Keratinocyte (primary cell): ENCODE results near the gene YLPM1. TPM values are rescaled to one million over a fixed set of nuclear protein-coding genes. Genes with fewer than 3 reads are reported as not detected.

Source experiments
- DNase-seq: peaks from one replicate; pipeline ENCODE4 v3.0.0-alpha.2; 2011; ENCODE audit warnings: low read depth, missing footprints, low spot score
- FAIRE-seq: peaks from 2 replicates; lab custom pipeline; 2011; peaks lifted over from hg19 to GRCh38; lab: Jason Lieb, UNC
- H2AFZ ChIP-seq: 2 replicates; pipeline ENCODE4 v1.6.0; 2012; ENCODE audit warnings: low read length, control low read depth, inconsistent platforms; ENCODE audit not compliant: control insufficient read depth
- H3K27ac ChIP-seq: 2 replicates; pipeline ENCODE4 v1.5.1; 2011; ENCODE audit warnings: low read length; ENCODE audit not compliant: control insufficient read depth, insufficient read depth
- H3K27me3 ChIP-seq: 3 replicates; pipeline ENCODE4 v1.6.0; 2011; ENCODE audit warnings: low read length; ENCODE audit not compliant: control insufficient read depth, insufficient read depth; ENCODE audit errors: extremely low read depth
- H3K36me3 ChIP-seq, 2 experiments: 2 replicates in 1 of 2; 3 replicates in 1 of 2; pipeline ENCODE4 v1.5.1; 2011; ENCODE audit warnings: low read length in 2 of 2, mild to moderate bottlenecking in 1 of 2; ENCODE audit not compliant: control insufficient read depth in 2 of 2, insufficient read depth in 2 of 2; ENCODE audit errors: extremely low read depth in 1 of 2
- H3K4me1 ChIP-seq: 3 replicates; pipeline ENCODE4 v1.5.1; 2011; ENCODE audit warnings: low read length; ENCODE audit not compliant: control insufficient read depth, insufficient read depth; ENCODE audit errors: extremely low read depth
- H3K4me2 ChIP-seq: 3 replicates; pipeline ENCODE4 v1.6.0; 2011; ENCODE audit warnings: low read depth, low read length; ENCODE audit not compliant: control insufficient read depth, insufficient read depth; ENCODE audit errors: extremely low read depth
- H3K4me3 ChIP-seq, 3 experiments: fragments of 200-600 bp in 1 of 3; sonication (generic) in 1 of 3; 2 replicates in 2 of 3; 3 replicates in 1 of 3; pipeline ENCODE4 v1.5.1; 2011 to 2016; ENCODE audit warnings: low read length in 3 of 3, mild to moderate bottlenecking in 3 of 3, control low read depth in 2 of 3, inconsistent platforms in 1 of 3, low read depth in 1 of 3, mixed read lengths in 1 of 3, mixed run types in 1 of 3, moderate library complexity in 1 of 3; ENCODE audit not compliant: control insufficient read depth in 2 of 3, insufficient read depth in 2 of 3; ENCODE audit errors: extremely low read depth in 1 of 3
- H3K79me2 ChIP-seq: 2 replicates; pipeline ENCODE4 v1.6.0; 2012; ENCODE audit warnings: low read length; ENCODE audit not compliant: control insufficient read depth, insufficient read depth
- H3K9ac ChIP-seq: 3 replicates; pipeline ENCODE4 v1.6.0; 2011; ENCODE audit warnings: low read length; ENCODE audit not compliant: control insufficient read depth, insufficient read depth; ENCODE audit errors: extremely low read depth
- H3K9me1 ChIP-seq: 3 replicates; pipeline ENCODE4 v1.6.0; 2011; ENCODE audit warnings: low read length; ENCODE audit not compliant: control insufficient read depth, insufficient read depth; ENCODE audit errors: extremely low read depth
- H3K9me3 ChIP-seq: 2 replicates; pipeline ENCODE4 v1.5.1; 2012; ENCODE audit warnings: low read depth, low read length; ENCODE audit not compliant: control insufficient read depth
- H4K20me1 ChIP-seq: 3 replicates; pipeline ENCODE4 v1.6.0; 2011; ENCODE audit warnings: low read length; ENCODE audit not compliant: control insufficient read depth, insufficient read depth; ENCODE audit errors: extremely low read depth
- EZH2 ChIP-seq: IDR thresholded peaks from one replicate; pipeline ENCODE4 v1.6.1; 2012; ENCODE audit warnings: inconsistent platforms, mild to moderate bottlenecking, low read length, moderate library complexity
- dilution Hi-C: fragments of 300-500 bp; cut with MboI; formaldehyde crosslinking; loops from one replicate; pipeline ENCODE4 v1.7.0; 2020; ENCODE audit warnings: low sequenced_read_pairs; ENCODE audit not compliant: extremely low pct_ligation_motif_present
- polyA plus RNA-seq, 5 experiments: library from polyadenylated mRNA; depleted of rRNA in 3 of 5; stranded (reverse) in 3 of 5; stranded (forward) in 1 of 5; unstranded in 1 of 5; fragments of >200 nt; gene quantifications; 1 replicate in 1 of 5; 2 replicates in 3 of 5; 3 replicates in 1 of 5; pipeline versions ENCODE4 v1.2.1 to v1.2.3, GENCODE V29; 2011 to 2012; ENCODE audit warnings: missing spikeins in 2 of 5, low read depth in 1 of 5, low replicate concordance in 1 of 5
- TF ChIP-seq, protein P1 (sequence below), 3 experiments: IDR thresholded peaks in 1 of 3; conservative IDR thresholded peaks in 1 of 3; optimal IDR thresholded peaks in 1 of 3; 2 replicates in 2 of 3; 3 replicates in 1 of 3; pipeline versions ENCODE3 to v1.5.1; 2011; ENCODE audit warnings: low read length in 3 of 3, mild to moderate bottlenecking in 3 of 3, moderate library complexity in 2 of 3, control low read depth in 1 of 3, inconsistent platforms in 1 of 3; ENCODE audit not compliant: insufficient read depth in 2 of 3; ENCODE audit errors: extremely low read depth in 1 of 3

YLPM1 gene
- polyA plus RNA-seq, 1 donor (not counting 4 experiments of a cell fraction or from before 2014, with no cell fraction given): 10.0 TPM

- dilution Hi-C loops: no loop called here
- no peak for FAIRE-seq
Measured at GRCh38 chr14:74855945-74856344, 92.8 kb downstream of the YLPM1 start.

GRCh38 chr14:74856366-74856765 lies 93.2 kb downstream of the YLPM1 start:
- H3K9me1 ChIP-seq: no peaks in the 10 kb centered on the region
- H3K4me2 ChIP-seq: no peak overlapping the region
- H3K9me3 ChIP-seq: no peaks in the 10 kb centered on the region
- H3K27ac ChIP-seq: no peak overlapping the region
- no peaks in the 10 kb centered on the region for H4K20me1 ChIP-seq
- H3K4me1 ChIP-seq: no peaks in the 10 kb centered on the region
- FAIRE-seq: no peak
- H3K27me3 ChIP-seq: no peaks in the 10 kb centered on the region
- no peak overlapping the region for H3K9ac ChIP-seq
- TF ChIP-seq EZH2: no peak
- TF ChIP-seq, protein P1, sequence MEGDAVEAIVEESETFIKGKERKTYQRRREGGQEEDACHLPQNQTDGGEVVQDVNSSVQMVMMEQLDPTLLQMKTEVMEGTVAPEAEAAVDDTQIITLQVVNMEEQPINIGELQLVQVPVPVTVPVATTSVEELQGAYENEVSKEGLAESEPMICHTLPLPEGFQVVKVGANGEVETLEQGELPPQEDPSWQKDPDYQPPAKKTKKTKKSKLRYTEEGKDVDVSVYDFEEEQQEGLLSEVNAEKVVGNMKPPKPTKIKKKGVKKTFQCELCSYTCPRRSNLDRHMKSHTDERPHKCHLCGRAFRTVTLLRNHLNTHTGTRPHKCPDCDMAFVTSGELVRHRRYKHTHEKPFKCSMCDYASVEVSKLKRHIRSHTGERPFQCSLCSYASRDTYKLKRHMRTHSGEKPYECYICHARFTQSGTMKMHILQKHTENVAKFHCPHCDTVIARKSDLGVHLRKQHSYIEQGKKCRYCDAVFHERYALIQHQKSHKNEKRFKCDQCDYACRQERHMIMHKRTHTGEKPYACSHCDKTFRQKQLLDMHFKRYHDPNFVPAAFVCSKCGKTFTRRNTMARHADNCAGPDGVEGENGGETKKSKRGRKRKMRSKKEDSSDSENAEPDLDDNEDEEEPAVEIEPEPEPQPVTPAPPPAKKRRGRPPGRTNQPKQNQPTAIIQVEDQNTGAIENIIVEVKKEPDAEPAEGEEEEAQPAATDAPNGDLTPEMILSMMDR (optimal IDR thresholded peaks at IDR 0.05 in 1 of 3, IDR thresholded peaks at IDR 0.05 in 1 of 3, conservative IDR thresholded peaks at IDR 0.05 in 1 of 3; ENCODE audit: extremely low read depth in 1 of 3, insufficient read depth in 2 of 3, low read length in 3 of 3): no peak
- H3K79me2 ChIP-seq: no peaks in the 10 kb centered on the region
- H3K4me3 ChIP-seq: no peak overlapping the region
- no peak for DNase-seq
- H2AFZ ChIP-seq: no peak overlapping the region
- no peaks in the 10 kb centered on the region for H3K36me3 ChIP-seq
- dilution Hi-C loops: no loop called here

More at GRCh38 chr14:74855945-74856344, 92.8 kb downstream of the YLPM1 start:
- no peak overlapping the region for H3K4me2 ChIP-seq
- no peaks in the 10 kb centered on the region for H3K27me3 ChIP-seq
- no peaks in the 10 kb centered on the region for H3K36me3 ChIP-seq
- peaks cover 1% of the 10 kb centered on the region for H3K4me1 ChIP-seq
- H3K27ac ChIP-seq: no peak overlapping the region
- TF ChIP-seq, protein P1 (optimal IDR thresholded peaks at IDR 0.05 in 1 of 3, IDR thresholded peaks at IDR 0.05 in 1 of 3, conservative IDR thresholded peaks at IDR 0.05 in 1 of 3; ENCODE audit: extremely low read depth in 1 of 3, insufficient read depth in 2 of 3, low read length in 3 of 3): no peak
- TF ChIP-seq EZH2: no peak
- no peak overlapping the region for H3K4me3 ChIP-seq
- H3K9me1 ChIP-seq: no peaks in the 10 kb centered on the region
- no peaks in the 10 kb centered on the region for H3K9me3 ChIP-seq
- no peaks in the 10 kb centered on the region for H4K20me1 ChIP-seq
- H3K9ac ChIP-seq: no peak overlapping the region
- no peaks in the 10 kb centered on the region for H3K79me2 ChIP-seq
- H2AFZ ChIP-seq: no peak overlapping the region
- no peak for DNase-seq
